Motor neuron (in vitro differentiated cells): Measurements from ENCODE around the gene NPIPA5. TPM values are rescaled to one million over a fixed set of nuclear protein-coding genes. Genes with fewer than 3 reads are reported as not detected.
"Not testable (repeated sequence)": the region's sequence is repeated elsewhere in the genome, so short reads cannot be mapped to it uniquely, and the experiment has no call there.

Experiments used
- ATAC-seq, 8 experiments: fragments of 200-7000 bp; cut with Tn5 transposase; replicated peaks in 6 of 8; 2 replicates each; pipeline ENCODE4 v1.8.0; 2021; ENCODE audit warnings: mild to moderate bottlenecking in 8 of 8, moderate library complexity in 8 of 8
- H3K27ac ChIP-seq, 2 donors: fragments of 250-450 bp; sonication (Bioruptor Pico); 2 replicates each; pipeline ENCODE4 v1.9.0; 2021; ENCODE audit warnings: antibody characterized with exemption in 2 of 2, mild to moderate bottlenecking in 2 of 2, moderate library complexity in 1 of 2
- H3K4me1 ChIP-seq, 2 donors: fragments of 250-450 bp; sonication (Bioruptor Pico); replicated peaks in 1 of 2; 2 replicates each; pipeline ENCODE4 v1.6.1; 2021; ENCODE audit warnings: antibody characterized with exemption in 2 of 2, mild to moderate bottlenecking in 2 of 2, moderate library complexity in 1 of 2
- H3K4me3 ChIP-seq, 5 donors: fragments of 250-450 bp; sonication (Bioruptor Pico); 2 replicates each; pipeline ENCODE4 v1.9.0; 2021; ENCODE audit warnings: antibody characterized with exemption in 5 of 5, mild to moderate bottlenecking in 5 of 5, moderate library complexity in 4 of 5
- WGBS, 10 experiments: fragments of 450-650 bp; shearing (Covaris generic); methylation state at CpG; one replicate each; pipeline ENCODE4 v1.0.0; 2022; 5-methylcytosine and 5-hydroxymethylcytosine counted together
- in situ Hi-C, 9 experiments: fragments of 400-800 bp; cut with MboI; loops; one replicate each; pipeline ENCODE4 v1.15.0; 2021; ENCODE audit warnings: low sequenced_read_pairs in 9 of 9, low pct_unique_long_range_greater_than_20kb in 2 of 9; ENCODE audit not compliant: unreplicated experiment in 9 of 9
- total RNA-seq, 8 experiments: library from RNA; unstranded; fragments of 300-600 nt; gene quantifications; 2 replicates each; pipeline versions ENCODE4 v1.2.3 to v1.2.4, GENCODE V29; 2022

NPIPA5 gene
- total RNA-seq, 8 experiments from 2014 or later = 0.81 to 14.2 (median 5.6) TPM

DNA sequence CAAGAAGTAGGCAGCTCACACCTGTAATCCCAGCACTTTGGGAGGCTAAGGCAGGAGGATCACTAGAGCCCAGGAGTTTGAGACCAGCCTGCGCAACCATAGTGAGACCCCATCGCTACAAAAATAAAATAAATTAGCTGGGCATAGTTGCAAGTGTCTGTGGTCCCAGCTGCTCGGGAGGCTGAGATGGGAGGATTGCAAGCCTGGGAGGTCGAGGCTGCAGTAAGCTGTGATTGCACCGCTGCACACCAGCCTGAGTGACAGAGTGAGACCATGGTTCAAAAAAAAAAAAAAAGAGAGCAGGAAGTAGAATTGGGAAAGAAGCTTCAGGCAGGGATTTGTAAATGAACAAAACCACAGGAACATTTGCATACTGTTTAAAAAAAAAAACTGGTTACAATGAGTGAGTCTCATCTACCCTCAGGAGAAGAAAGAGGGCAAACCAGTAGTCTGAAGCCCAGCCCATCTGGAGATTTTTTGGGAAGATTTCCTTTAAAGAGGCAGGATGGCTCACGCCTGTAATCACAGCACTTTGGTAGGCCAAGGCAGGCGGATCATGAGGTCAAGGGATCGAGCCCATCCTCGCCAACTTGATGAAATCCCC is 25.4 kb upstream of the NPIPA5 start:
- in situ Hi-C loops = no loop called here
- no peaks in the 10 kb centered on the region for H3K4me1 ChIP-seq
- ATAC-seq = peak in 3 of 8 experiments; percentile 96 to 98 (median 98)
- H3K4me3 ChIP-seq = no peak overlapping the region
- H3K27ac ChIP-seq = no peak overlapping the region
- WGBS, 10 experiments = 35 to 100% (median 67%) methylated on average over 1 to 8 of the region's 9 CpGs; no CpG with 5 or more reads in 1 of the 10 experiments

GRCh38 chr16:15401972-15402371 is 23.9 kb upstream of the NPIPA5 start:
- Histone ChIP-seq H3K4me3 (no peak overlapping the region), H3K27ac (no peak overlapping the region), H3K4me1 (no peaks in the 10 kb centered on the region)
- no peak for ATAC-seq
- in situ Hi-C loops = no loop called here
- 56 to 100% (median 93%) methylated on average over 1 to 3 of the region's 3 CpGs; no CpG with 5 or more reads in 2 of the 10 experiments for WGBS, 10 experiments

- 70 to 100% (median 92%) methylated on average over 2 to 6 of the region's 6 CpGs for WGBS, 10 experiments
- H3K4me1 ChIP-seq, in situ Hi-C loops, ATAC-seq, H3K4me3 ChIP-seq, H3K27ac ChIP-seq: not testable (repeated sequence)
Measured at GRCh38 chr16:15400314-15400713, 22.2 kb upstream of the NPIPA5 start.

- no peak overlapping the region for H3K27ac ChIP-seq
- no peak overlapping the region for H3K4me3 ChIP-seq
- ATAC-seq = no peak
- H3K4me1 ChIP-seq = peaks cover 0 to 5% of the 10 kb centered on the region in 2 donors
- 33 to 100% (median 82%) methylated on average over 1 to 3 of the region's 3 CpGs; no CpG with 5 or more reads in 2 of the 10 experiments for WGBS, 10 experiments
- in situ Hi-C loops = no loop called here
Measured at GRCh38 chr16:15399317-15399716, 21.2 kb upstream of the NPIPA5 start.

DNA sequence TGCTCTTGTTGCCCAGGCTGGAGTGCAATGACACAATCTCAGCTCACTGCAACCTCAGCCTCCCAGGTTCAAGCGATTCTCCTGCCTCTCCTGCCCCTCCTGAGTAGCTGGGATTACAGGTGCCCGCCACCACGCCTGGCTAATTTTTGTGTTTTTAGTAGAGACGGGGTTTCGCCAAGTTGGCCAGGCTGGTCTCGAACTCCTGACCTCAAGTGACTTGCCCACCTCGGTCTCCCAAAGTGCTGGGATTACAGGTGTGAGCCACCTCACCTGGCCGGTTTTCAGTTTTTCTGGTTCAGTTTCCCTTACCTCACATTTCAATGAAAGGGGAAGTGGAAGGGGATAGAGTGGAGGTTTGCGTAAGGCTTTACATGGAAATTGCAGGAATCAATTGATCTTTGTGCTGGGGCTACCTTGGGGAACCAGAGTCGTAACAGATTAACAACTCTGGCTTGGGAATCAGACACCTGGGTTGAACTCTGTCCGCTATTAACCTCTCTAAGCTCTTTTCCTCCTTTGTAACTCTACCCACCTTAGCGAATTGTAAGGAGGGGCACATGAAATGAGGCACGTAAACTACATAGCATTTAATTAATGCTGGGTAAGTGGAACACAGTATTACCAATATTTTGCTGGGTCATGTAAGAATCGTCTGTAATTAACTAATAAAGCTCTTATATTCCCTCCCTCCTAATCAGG is 20.7 kb upstream of the NPIPA5 start:
- in situ Hi-C loops = no loop called here
- Histone ChIP-seq H3K27ac (no peak overlapping the region), H3K4me1 (peaks cover 0 to 5% of the 10 kb centered on the region in 2 donors), H3K4me3 (no peak overlapping the region)
- ATAC-seq = no peak
- WGBS, 10 experiments = 33 to 95% (median 70%) methylated on average over 2 to 14 of the region's 14 CpGs; no CpG with 5 or more reads in 1 of the 10 experiments

GRCh38 chr16:15396948-15397594 is 19.0 kb upstream of the NPIPA5 start:
- ATAC-seq = no peak
- Histone ChIP-seq H3K4me3 (peak overlapping the region in 1 of 5 donors; percentile 53), H3K27ac (no peak overlapping the region), H3K4me1 (peaks cover 0 to 5% of the 10 kb centered on the region in 2 donors)
- in situ Hi-C loops = no loop called here
- 69 to 100% (median 83%) methylated on average over 2 to 4 of the region's 11 CpGs; no CpG with 5 or more reads in 4 of the 10 experiments for WGBS, 10 experiments

DNA sequence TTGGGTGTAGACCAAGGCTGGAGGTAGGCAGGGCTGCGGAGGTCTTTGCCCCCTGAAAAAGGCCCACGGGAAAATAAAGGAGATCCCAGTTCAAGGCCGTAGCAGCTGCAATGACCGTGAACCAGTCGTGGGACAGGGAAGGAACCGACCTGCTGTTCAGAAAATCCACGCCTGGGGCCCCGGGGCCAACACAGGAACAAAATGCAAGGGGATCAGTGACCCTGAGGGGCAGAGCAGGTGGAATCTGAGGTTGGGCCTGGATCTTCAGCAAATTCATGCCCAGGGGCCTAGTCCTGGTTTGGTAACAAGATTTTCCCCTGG is 18.4 kb upstream of the NPIPA5 start:
- in situ Hi-C loops, H3K27ac ChIP-seq, H3K4me1 ChIP-seq: not testable (repeated sequence)
- H3K4me3 ChIP-seq = peak overlapping the region; percentile 27 to 53 (median 32)
- peak in 1 of 8 experiments; percentile 4 for ATAC-seq
- 92% methylated on average over 2 of the region's 8 CpGs; no CpG with 5 or more reads in 8 of the 10 experiments for WGBS, 10 experiments

DNA sequence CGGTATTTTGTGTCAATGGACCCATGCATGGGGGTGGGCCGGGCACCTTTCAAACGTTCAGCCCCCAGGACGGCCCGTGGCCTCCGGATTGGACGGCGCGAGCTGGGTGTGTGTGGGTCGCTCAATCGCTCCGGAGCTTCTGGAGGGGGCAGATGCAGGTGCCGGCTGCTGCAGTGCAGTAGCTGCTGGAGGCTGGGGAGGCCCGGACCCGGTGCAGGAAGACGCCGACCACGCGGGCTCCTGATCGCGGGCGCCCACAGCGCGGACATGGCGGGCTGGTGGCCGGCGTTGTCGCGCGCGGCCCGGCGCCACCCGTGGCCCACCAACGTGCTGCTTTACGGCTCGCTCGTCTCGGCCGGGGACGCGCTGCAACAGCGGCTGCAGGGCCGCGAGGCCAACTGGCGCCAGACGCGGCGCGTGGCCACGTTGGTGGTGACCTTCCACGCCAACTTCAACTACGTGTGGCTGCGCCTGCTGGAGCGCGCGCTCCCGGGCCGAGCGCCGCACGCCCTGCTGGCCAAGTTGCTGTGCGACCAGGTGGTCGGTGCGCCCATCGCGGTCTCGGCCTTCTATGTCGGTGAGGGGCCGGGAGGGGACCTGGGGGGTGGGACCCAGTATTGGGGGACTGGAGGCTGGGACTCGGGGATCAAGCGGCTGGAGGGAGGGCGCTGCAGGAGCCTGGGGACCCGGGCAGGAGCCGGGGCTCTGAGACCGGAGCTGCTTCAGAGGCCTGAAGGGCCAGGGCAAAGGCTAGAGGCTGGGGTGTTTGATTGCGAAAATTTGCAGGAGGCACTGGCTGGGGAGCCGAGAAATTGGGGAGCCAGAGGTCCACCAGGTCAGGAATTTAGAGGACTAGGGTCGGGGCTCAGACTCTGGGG is 17.8 kb upstream of the NPIPA5 start, which contains the start of gene MPV17L:
Gene MPV17L (plus strand): TSS at position 124 of the 878 bp plus-strand sequence. CDS start 144 bp downstream, at position 268.
- WGBS, 10 experiments = 7 to 20% methylated on average over 1 to 9 of the region's 79 CpGs; no CpG with 5 or more reads in 8 of the 10 experiments
- in situ Hi-C loops = not testable (repeated sequence)
- peak within 1 kb of the TSS in 1 of 2 donors; percentile 24 for H3K27ac ChIP-seq

GRCh38 chr16:15393025-15393424 is 14.9 kb upstream of the NPIPA5 start:
- H3K4me1 ChIP-seq, in situ Hi-C loops, H3K27ac ChIP-seq, ATAC-seq, H3K4me3 ChIP-seq: not testable (repeated sequence)
- no CpG with 5 or more reads among the region's 8 CpGs for WGBS, 10 experiments

More for the DNA sequence above, 17.8 kb upstream of the NPIPA5 start, which contains the start of gene MPV17L:
- not testable (repeated sequence) for H3K4me1 ChIP-seq
- peak; percentile 84 to 96 (median 94) for ATAC-seq
- H3K4me3 ChIP-seq = peak within 1 kb of the TSS; percentile 27 to 53 (median 32)

GRCh38 chr16:15389916-15390315 is 11.8 kb upstream of the NPIPA5 start:
- in situ Hi-C loops, H3K4me1 ChIP-seq, H3K4me3 ChIP-seq, ATAC-seq, H3K27ac ChIP-seq: not testable (repeated sequence)
- 17 to 91% (median 82%) methylated on average over 1 to 4 of the region's 5 CpGs; no CpG with 5 or more reads in 4 of the 10 experiments for WGBS, 10 experiments

DNA sequence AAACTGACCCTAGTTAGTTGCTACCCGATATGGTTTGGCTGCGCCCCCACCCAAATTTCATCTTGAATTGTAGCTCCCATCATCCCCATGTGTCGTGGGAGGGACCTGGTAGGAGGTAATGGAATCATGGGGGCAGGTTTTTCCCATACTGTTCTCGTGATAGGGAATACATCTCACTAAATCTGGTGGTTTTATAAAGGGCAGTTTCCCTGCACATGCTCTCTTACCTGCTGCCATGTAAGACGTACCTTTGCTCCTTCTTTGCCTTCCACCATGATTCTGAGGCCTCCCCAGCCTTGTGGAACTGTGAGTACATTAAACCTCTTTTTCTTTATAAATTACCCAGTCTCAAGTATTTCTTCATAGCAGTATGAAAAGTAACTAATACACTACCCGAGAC is 10.0 kb upstream of the NPIPA5 start:
- 40 to 100% (median 82%) methylated on average over 1 to 3 of the region's 6 CpGs; no CpG with 5 or more reads in 3 of the 10 experiments for WGBS, 10 experiments

DNA sequence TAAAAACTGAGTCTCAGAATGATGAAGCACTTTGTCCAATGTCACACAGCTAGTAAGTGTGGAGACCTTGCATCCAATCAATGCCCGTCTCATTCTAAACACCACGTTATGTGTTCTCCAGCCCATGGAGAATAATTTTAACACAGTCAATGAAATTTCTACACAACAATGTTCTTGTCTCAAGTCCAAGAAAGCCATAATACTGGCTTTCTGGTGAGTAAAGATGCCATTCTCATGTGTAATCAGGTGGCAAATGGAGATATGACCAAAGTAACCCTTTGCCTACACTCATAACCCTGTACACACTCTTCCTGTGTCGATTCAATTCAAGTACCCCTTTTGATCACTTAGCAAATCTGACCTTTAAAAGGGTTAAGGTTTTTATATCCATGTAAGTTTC is 4.7 kb upstream of the NPIPA5 start:
- ATAC-seq, H3K4me3 ChIP-seq, H3K4me1 ChIP-seq, in situ Hi-C loops, H3K27ac ChIP-seq: not testable (repeated sequence)
- WGBS, 10 experiments = no CpG with 5 or more reads among the region's 3 CpGs

More for the DNA sequence above, 10.0 kb upstream of the NPIPA5 start:
- in situ Hi-C loops, H3K4me1 ChIP-seq, H3K4me3 ChIP-seq, ATAC-seq, H3K27ac ChIP-seq: not testable (repeated sequence)
